IMR-90 (cell line): ENCODE measurements around the gene SNX11. TPM values are rescaled to one million over a fixed set of nuclear protein-coding genes. Genes with fewer than 3 reads are reported as not detected.

Source experiments
- ATAC-seq: fragments of 200-7000 bp; cut with Tn5 transposase; 2 replicates; pipeline ENCODE4 v1.9.1; 2020; ENCODE audit warnings: low read depth, mild to moderate bottlenecking, moderate library complexity
- BruUV-seq: library from RNA; stranded (reverse); fragments of 400-500 nt; replicated peaks from 2 replicates; lab custom pipeline; 2021; lab: Mats Ljungman, UMichigan
- CTCF ChIA-PET: fragments of 300-600 bp; formaldehyde crosslinking; extraction: SDS; loops from one replicate; lab custom pipeline; 2021; ENCODE audit warnings: antibody characterized with exemption; lab: Yijun Ruan, JAX
- POLR2A ChIA-PET: fragments of 300-600 bp; sonication (Branson Sonifier 250); formaldehyde crosslinking; loops from one replicate; lab custom pipeline; 2022; ENCODE audit warnings: antibody characterized with exemption; ENCODE audit not compliant: unreplicated experiment; lab: Charles Lee
- DNase-seq: peaks from one replicate; pipeline ENCODE4 v3.0.0; 2013
- H2AFZ ChIP-seq: replicated peaks from 2 replicates; pipeline ENCODE3; 2013; ENCODE audit warnings: low read length, mild to moderate bottlenecking; ENCODE audit not compliant: poor library complexity
- H2AK5ac ChIP-seq: 2 replicates; pipeline ENCODE4 v1.6.1; 2013; ENCODE audit warnings: low read depth, low read length, inconsistent platforms
- H2AK9ac ChIP-seq: replicated peaks from 2 replicates; pipeline ENCODE3; 2013; ENCODE audit warnings: mild to moderate bottlenecking, low read depth, low read length, moderate library complexity; ENCODE audit not compliant: poor library complexity
- H2BK120ac ChIP-seq: 2 replicates; pipeline ENCODE4 v1.6.1; 2013; ENCODE audit warnings: low read depth, low read length, inconsistent platforms
- H2BK15ac ChIP-seq: 3 replicates; pipeline ENCODE4 v1.6.1; 2013; ENCODE audit warnings: low read depth, low read length, inconsistent platforms
- H2BK20ac ChIP-seq: 2 replicates; pipeline ENCODE4 v1.6.1; 2013; ENCODE audit warnings: low read depth, mild to moderate bottlenecking, inconsistent platforms, low read length, moderate library complexity
- H2BK5ac ChIP-seq: 2 replicates; pipeline ENCODE4 v1.6.1; 2013; ENCODE audit warnings: mild to moderate bottlenecking, low read depth, low read length, inconsistent platforms; ENCODE audit not compliant: poor library complexity, severe bottlenecking
- H3K14ac ChIP-seq: replicated peaks from 2 replicates; pipeline ENCODE4 v1.6.1; 2013; ENCODE audit warnings: low read depth, low read length, inconsistent platforms
- H3K18ac ChIP-seq: 2 replicates; pipeline ENCODE4 v1.6.1; 2013; ENCODE audit warnings: low read depth, low read length, control low read depth
- H3K23ac ChIP-seq: 2 replicates; pipeline ENCODE4 v1.6.1; 2013; ENCODE audit warnings: low read depth, low read length, inconsistent platforms
- H3K27ac ChIP-seq: 2 replicates; pipeline ENCODE4 v1.5.1; 2013; ENCODE audit warnings: mild to moderate bottlenecking, control low read depth, low read length; ENCODE audit not compliant: insufficient read depth
- H3K27me3 ChIP-seq: 2 replicates; pipeline ENCODE4 v1.6.1; 2013; ENCODE audit warnings: low read length; ENCODE audit not compliant: control insufficient read depth, insufficient read depth
- H3K36me3 ChIP-seq: 2 replicates; pipeline ENCODE4 v1.6.1; 2013; ENCODE audit warnings: low read length, mixed read lengths; ENCODE audit not compliant: control insufficient read depth, insufficient read depth
- H3K4ac ChIP-seq: 2 replicates; pipeline ENCODE4 v1.6.1; 2013; ENCODE audit warnings: low read depth, low read length, inconsistent platforms
- H3K4me1 ChIP-seq: 2 replicates; pipeline ENCODE4 v1.6.1; 2013; ENCODE audit warnings: low read length, mixed read lengths; ENCODE audit not compliant: control insufficient read depth, insufficient read depth
- H3K4me2 ChIP-seq: 2 replicates; pipeline ENCODE4 v1.6.1; 2013; ENCODE audit warnings: low read depth, mild to moderate bottlenecking, control low read depth, low read length, moderate library complexity
- H3K4me3 ChIP-seq: 2 replicates; pipeline ENCODE4 v1.5.1; 2013; ENCODE audit warnings: low read depth, mild to moderate bottlenecking, control low read depth, low read length, moderate library complexity; ENCODE audit not compliant: insufficient read depth
- H3K56ac ChIP-seq: 2 replicates; pipeline ENCODE4 v1.6.1; 2013; ENCODE audit warnings: low read length, inconsistent platforms; ENCODE audit not compliant: insufficient read depth; ENCODE audit errors: extremely low read depth
- H3K79me1 ChIP-seq, 2 experiments: 2 replicates each; pipeline ENCODE4 v1.6.1; 2013; ENCODE audit warnings: low read length in 2 of 2, inconsistent platforms in 1 of 2, low read depth in 1 of 2
- H3K9ac ChIP-seq: 2 replicates; pipeline ENCODE4 v1.6.1; 2013; ENCODE audit warnings: low read depth, low read length, control low read depth
- H3K9me1 ChIP-seq: 2 replicates; pipeline ENCODE4 v1.6.1; 2013; ENCODE audit warnings: low read length, inconsistent platforms; ENCODE audit not compliant: insufficient read depth
- H3K9me3 ChIP-seq: 2 replicates; pipeline ENCODE4 v1.6.1; 2013; ENCODE audit warnings: low read length; ENCODE audit not compliant: control insufficient read depth, insufficient read depth
- H4K20me1 ChIP-seq: 2 replicates; pipeline ENCODE4 v1.6.1; 2013; ENCODE audit warnings: low read length, inconsistent platforms; ENCODE audit not compliant: insufficient read depth
- H4K5ac ChIP-seq: 2 replicates; pipeline ENCODE4 v1.6.1; 2013; ENCODE audit warnings: mild to moderate bottlenecking, low read depth, low read length, control low read depth
- H4K8ac ChIP-seq, 2 experiments: 2 replicates each; pipeline ENCODE4 v1.6.1; 2013; ENCODE audit warnings: low read depth in 2 of 2, low read length in 2 of 2, control low read depth in 1 of 2, inconsistent platforms in 1 of 2
- H4K91ac ChIP-seq: 2 replicates; pipeline ENCODE4 v1.6.1; 2013; ENCODE audit warnings: low read depth, low read length, inconsistent platforms; ENCODE audit not compliant: insufficient read depth
- BHLHE40 ChIP-seq: fragments of 150-350 bp; IDR thresholded peaks from 2 replicates; pipeline ENCODE4 v1.6.1; 2016; ENCODE audit warnings: mild to moderate bottlenecking, low read depth, low read length
- CHD1 ChIP-seq: IDR thresholded peaks from 2 replicates; pipeline ENCODE4 v1.6.1; 2012; ENCODE audit warnings: low read depth, low read length, improper control_type of control experiment
- MAFK ChIP-seq: IDR thresholded peaks from 2 replicates; pipeline ENCODE4 v1.6.1; 2012; ENCODE audit warnings: low read depth, low read length, improper control_type of control experiment
- POLR2A ChIP-seq: IDR thresholded peaks from 2 replicates; pipeline ENCODE4 v1.6.1; 2012; ENCODE audit warnings: mild to moderate bottlenecking, low read depth, low read length
- RAD21 ChIP-seq: IDR thresholded peaks from 2 replicates; pipeline ENCODE4 v1.6.1; 2012; ENCODE audit warnings: low read length, improper control_type of control experiment
- RCOR1 ChIP-seq: IDR thresholded peaks from 2 replicates; pipeline ENCODE4 v1.6.1; 2012; ENCODE audit warnings: mild to moderate bottlenecking, low read length, improper control_type of control experiment; ENCODE audit not compliant: insufficient replicate concordance
- RFX5 ChIP-seq: IDR thresholded peaks from 2 replicates; pipeline ENCODE4 v1.8.0; 2012; ENCODE audit warnings: low read depth, mild to moderate bottlenecking, low read length, moderate library complexity
- WGBS, 2 experiments: methylation state at CpG; one replicate each; pipeline versions ENCODE4 v1.1.5 to v1.1.7; 2013; ENCODE audit warnings: missing lambda C conversion rate in 2 of 2; ENCODE audit not compliant: insufficient read length in 1 of 2; ENCODE audit errors: extremely low coverage in 2 of 2; 5-methylcytosine and 5-hydroxymethylcytosine counted together
- dilution Hi-C: fragments of 300-500 bp; cut with HindIII; formaldehyde crosslinking; loops from one replicate; pipeline ENCODE4 v1.14.3; 2018; ENCODE audit warnings: low sequenced_read_pairs; ENCODE audit not compliant: unreplicated experiment
- in situ Hi-C: fragments of 300-500 bp; cut with MboI; formaldehyde crosslinking; loops from 3 replicates; pipeline ENCODE4 v1.14.3; 2019; ENCODE audit warnings: low sequenced_read_pairs, inconsistent platforms, mixed read lengths
- intact Hi-C: fragments of 100-400 bp; cut with micrococcal nuclease; formaldehyde crosslinking; loops from 2 replicates; pipeline ENCODE4 v1.10.0; 2022
- polyA plus RNA-seq, 3 experiments: library from polyadenylated mRNA; depleted of rRNA; stranded (reverse); fragments of >200 nt; gene quantifications; 2 replicates each; pipeline ENCODE4 v1.2.3, GENCODE V29; 2012; ENCODE audit warnings: low replicate concordance in 1 of 3
- total RNA-seq: library from RNA; depleted of rRNA; stranded (reverse); fragments of >200 nt; gene quantifications from 2 replicates; pipeline ENCODE4 v1.2.3, GENCODE V29; 2012
- TF ChIP-seq, protein P1 (sequence below): conservative IDR thresholded peaks from 2 replicates; pipeline ENCODE4 v1.5.1; 2012; ENCODE audit warnings: mild to moderate bottlenecking, low read depth, low read length, improper control_type of control experiment

SNX11 gene
- total and polyA plus RNA-seq, 2 of the 4 experiments (the other 2 are of a cell fraction) = 14.7 to 16.9 TPM

DNA sequence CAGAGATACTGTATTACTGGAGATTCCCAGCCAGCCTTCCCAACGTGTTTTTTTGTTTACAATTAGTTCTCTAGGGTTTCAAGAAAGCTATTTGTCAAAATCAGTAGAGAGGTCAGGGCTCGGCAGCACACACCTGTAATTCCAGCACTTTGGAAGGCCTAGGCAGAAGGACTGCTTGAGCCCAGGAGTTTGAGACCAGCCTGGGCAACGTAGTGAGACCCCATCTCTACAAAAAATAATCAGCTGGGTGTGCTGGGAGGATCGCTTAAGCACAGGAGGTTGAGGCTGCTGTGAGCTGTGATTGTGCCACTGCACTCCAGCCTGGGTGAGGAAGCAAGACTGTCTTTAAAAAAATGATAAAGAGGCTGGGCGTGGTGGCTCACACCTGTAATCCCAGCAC lies 25.7 kb upstream of the SNX11 start:
- no peak overlapping the region for H4K5ac ChIP-seq
- H4K8ac ChIP-seq = no peak overlapping the region
- no peak overlapping the region for H2AFZ ChIP-seq
- no peak overlapping the region for H3K4me3 ChIP-seq
- ChIA-PET POLR2A (no interaction called here), CTCF (interaction anchor here (1.0 to 1.3 kb wide), 2 partner anchors 16 to 55 kb away, joined by 3 read pairs; no protein-coding TSS in a partner anchor)
- H3K9ac ChIP-seq = no peak overlapping the region
- H3K56ac ChIP-seq = no peak overlapping the region
- no peak overlapping the region for H4K91ac ChIP-seq
- no peaks in the 10 kb centered on the region for H3K27me3 ChIP-seq
- no peaks in the 10 kb centered on the region for H3K36me3 ChIP-seq
- no peak for TF ChIP-seq POLR2A
- TF ChIP-seq RCOR1 = no peak
- no peak for TF ChIP-seq RAD21
- no peak for TF ChIP-seq BHLHE40
- TF ChIP-seq RFX5 = no peak
- TF ChIP-seq, protein P1, sequence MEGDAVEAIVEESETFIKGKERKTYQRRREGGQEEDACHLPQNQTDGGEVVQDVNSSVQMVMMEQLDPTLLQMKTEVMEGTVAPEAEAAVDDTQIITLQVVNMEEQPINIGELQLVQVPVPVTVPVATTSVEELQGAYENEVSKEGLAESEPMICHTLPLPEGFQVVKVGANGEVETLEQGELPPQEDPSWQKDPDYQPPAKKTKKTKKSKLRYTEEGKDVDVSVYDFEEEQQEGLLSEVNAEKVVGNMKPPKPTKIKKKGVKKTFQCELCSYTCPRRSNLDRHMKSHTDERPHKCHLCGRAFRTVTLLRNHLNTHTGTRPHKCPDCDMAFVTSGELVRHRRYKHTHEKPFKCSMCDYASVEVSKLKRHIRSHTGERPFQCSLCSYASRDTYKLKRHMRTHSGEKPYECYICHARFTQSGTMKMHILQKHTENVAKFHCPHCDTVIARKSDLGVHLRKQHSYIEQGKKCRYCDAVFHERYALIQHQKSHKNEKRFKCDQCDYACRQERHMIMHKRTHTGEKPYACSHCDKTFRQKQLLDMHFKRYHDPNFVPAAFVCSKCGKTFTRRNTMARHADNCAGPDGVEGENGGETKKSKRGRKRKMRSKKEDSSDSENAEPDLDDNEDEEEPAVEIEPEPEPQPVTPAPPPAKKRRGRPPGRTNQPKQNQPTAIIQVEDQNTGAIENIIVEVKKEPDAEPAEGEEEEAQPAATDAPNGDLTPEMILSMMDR = no peak
- TF ChIP-seq MAFK = no peak
- TF ChIP-seq CHD1 = no peak
- no peak overlapping the region for H2BK15ac ChIP-seq
- H3K79me1 ChIP-seq = peaks cover 8 to 62% of the 10 kb centered on the region in 2 experiments
- H3K4me1 ChIP-seq = peaks cover 4% of the 10 kb centered on the region
- dilution Hi-C loops (no loop called here), intact Hi-C loops (no loop called here), in situ Hi-C loops (no loop called here)
- BruUV-seq = no TSS peak
- H2BK5ac ChIP-seq = no peak overlapping the region
- no peak overlapping the region for H2BK120ac ChIP-seq
- H3K4ac ChIP-seq = no peak overlapping the region
- H3K9me1 ChIP-seq = no peaks in the 10 kb centered on the region; the same call in none of the 2 replicates
- H3K23ac ChIP-seq = no peak overlapping the region
- no CpG with 5 or more reads among the region's 5 CpGs for WGBS, 2 experiments
- no peak overlapping the region for H2AK5ac ChIP-seq
- H2BK20ac ChIP-seq = no peak overlapping the region
- DNase-seq (no peak), ATAC-seq (no peak)
- H2AK9ac ChIP-seq = no peak overlapping the region
- H3K14ac ChIP-seq = no peak overlapping the region
- no peak overlapping the region for H3K18ac ChIP-seq
- no peaks in the 10 kb centered on the region for H3K9me3 ChIP-seq
- H3K27ac ChIP-seq = no peak overlapping the region
- H4K20me1 ChIP-seq = peaks cover 59% of the 10 kb centered on the region
- H3K4me2 ChIP-seq = no peak overlapping the region
